K562 (cell line): ENCODE measurements around the gene CEP128. TPM values are rescaled to one million over a fixed set of nuclear protein-coding genes. Genes with fewer than 3 reads are reported as not detected.

Experiments used
- ATAC-seq: fragments of 200-7000 bp; cut with Tn5 transposase; 3 replicates; pipeline ENCODE4 v1.9.1; 2020; ENCODE audit warnings: moderate library complexity
- BruUV-seq: library from RNA; stranded (reverse); fragments of 400-500 nt; replicated peaks from 2 replicates; lab custom pipeline; 2021; lab: Mats Ljungman, UMichigan
- CTCF ChIA-PET: fragments of 300-600 bp; formaldehyde crosslinking; extraction: SDS; loops from one replicate; lab custom pipeline; 2021; ENCODE audit warnings: low intra/inter-chr PET ratio; lab: Yijun Ruan, JAX
- POLR2A ChIA-PET: fragments of 300-600, 350-650 bp; sonication (Branson Sonifier 250); formaldehyde crosslinking; extraction: SDS; loops from one replicate; lab custom pipeline; 2021; ENCODE audit warnings: antibody characterized with exemption, inconsistent platforms; lab: Yijun Ruan, JAX
- DNase-seq, 4 experiments: peaks; one replicate each; pipeline versions ENCODE4 v3.0.0 to v3.0.0-alpha.2; 2011 to 2018; ENCODE audit warnings: low spot score in 3 of 4, mixed read lengths in 3 of 4; ENCODE audit errors: extremely low read depth in 1 of 4
- FAIRE-seq: peaks from 2 replicates; lab custom pipeline; 2011; peaks lifted over from hg19 to GRCh38; lab: Jason Lieb, UNC
- H2AFZ ChIP-seq: 2 replicates; pipeline ENCODE4 v1.6.0; 2011; ENCODE audit warnings: low read depth, low read length, control low read depth, inconsistent platforms
- H3K27ac ChIP-seq: fragments of 200-600 bp; 3 replicates; pipeline ENCODE4 v1.8.0; 2011; ENCODE audit warnings: low read depth, mild to moderate bottlenecking, control low read depth, inconsistent platforms, low read length, moderate library complexity, mixed read lengths; ENCODE audit errors: extremely low read depth
- H3K27me3 ChIP-seq, 2 experiments: fragments of 300-600 bp in 1 of 2; 2 replicates in 1 of 2; 3 replicates in 1 of 2; pipeline versions ENCODE4 v1.6.0 to v1.8.0; 2011; ENCODE audit warnings: inconsistent platforms in 2 of 2, low read length in 2 of 2, mild to moderate bottlenecking in 1 of 2, mixed read lengths in 1 of 2, moderate library complexity in 1 of 2; ENCODE audit not compliant: control insufficient read depth in 2 of 2, insufficient read depth in 2 of 2
- H3K36me3 ChIP-seq: fragments of 300-600 bp; 3 replicates; pipeline ENCODE4 v1.8.0; 2011; ENCODE audit warnings: mild to moderate bottlenecking, low read length, inconsistent platforms; ENCODE audit not compliant: control insufficient read depth, insufficient read depth
- H3K4me1 ChIP-seq, 2 experiments: fragments of 200-600 bp in 1 of 2; replicated peaks in 1 of 2; 2 replicates in 1 of 2; 3 replicates in 1 of 2; pipeline versions ENCODE4 v1.5.1 to v1.8.0; 2011; ENCODE audit warnings: inconsistent platforms in 2 of 2, low read length in 2 of 2, mild to moderate bottlenecking in 1 of 2, mixed read lengths in 1 of 2, moderate library complexity in 1 of 2; ENCODE audit not compliant: control insufficient read depth in 2 of 2, insufficient read depth in 2 of 2
- H3K4me2 ChIP-seq: 2 replicates; pipeline ENCODE4 v1.6.1; 2011; ENCODE audit warnings: low read length, control low read depth, inconsistent platforms, mixed read lengths; ENCODE audit not compliant: insufficient read depth
- H3K4me3 ChIP-seq: fragments of 200-600 bp; sonication (generic), shearing (Covaris generic); 2 replicates; pipeline ENCODE4 v1.5.1; 2016; ENCODE audit warnings: control low read depth, inconsistent platforms
- H3K79me2 ChIP-seq: fragments of 200-600 bp; 3 replicates; pipeline ENCODE4 v1.8.0; 2011; ENCODE audit warnings: low read length, inconsistent platforms; ENCODE audit not compliant: control insufficient read depth, insufficient read depth
- H3K9ac ChIP-seq, 2 experiments: 2 replicates each; pipeline versions ENCODE4 v1.6.0 to v1.6.1; 2011; ENCODE audit warnings: low read depth in 2 of 2, low read length in 2 of 2, control low read depth in 1 of 2, inconsistent platforms in 1 of 2, mild to moderate bottlenecking in 1 of 2, mixed read lengths in 1 of 2; ENCODE audit not compliant: insufficient read depth in 1 of 2
- H3K9me1 ChIP-seq: one replicate; pipeline ENCODE4 v1.6.0; 2011; ENCODE audit warnings: inconsistent platforms, mild to moderate bottlenecking, low read length, moderate library complexity; ENCODE audit not compliant: control insufficient read depth, insufficient read depth
- H3K9me3 ChIP-seq: replicated peaks from 2 replicates; pipeline ENCODE4 v1.5.1; 2011; ENCODE audit warnings: low read depth, low read length, inconsistent platforms; ENCODE audit not compliant: control insufficient read depth, insufficient read depth
- H4K20me1 ChIP-seq: replicated peaks from 2 replicates; pipeline ENCODE4 v1.6.1; 2011; ENCODE audit warnings: low read length, inconsistent platforms, mixed read lengths; ENCODE audit not compliant: control insufficient read depth, insufficient read depth
- DLX4 ChIP-seq: fragments of 250-450 bp; sonication (Bioruptor Pico); IDR thresholded peaks from 2 replicates; pipeline ENCODE4 v1.6.1; 2021; ENCODE audit warnings: mild to moderate bottlenecking
- GABPB1 ChIP-seq: sonication (generic); formaldehyde crosslinking; IDR thresholded peaks from 2 replicates; pipeline ENCODE4 v1.8.0; 2022; ENCODE audit warnings: mild to moderate bottlenecking, missing genetic modification reagents
- ILK ChIP-seq: fragments of 450-650 bp; IDR thresholded peaks from 2 replicates; pipeline ENCODE4 v1.6.1; 2016; ENCODE audit warnings: missing genetic modification characterization, low read depth, mild to moderate bottlenecking, missing compliant biosample characterization, moderate library complexity, borderline replicate concordance
- JUND ChIP-seq, 2 experiments: IDR thresholded peaks; 2 replicates in 1 of 2; 3 replicates in 1 of 2; pipeline ENCODE4 v1.6.1; 2011; ENCODE audit warnings: borderline replicate concordance in 2 of 2, low read depth in 2 of 2, low read length in 2 of 2, improper control_type of control experiment in 1 of 2, missing biosample characterization in 1 of 2, missing genetic modification characterization in 1 of 2, missing genetic modification reagents in 1 of 2
- NUFIP1 ChIP-seq: fragments of 450-650 bp; IDR thresholded peaks from 2 replicates; pipeline ENCODE4 v1.6.1; 2018; ENCODE audit not compliant: partially characterized antibody
- RAD21 ChIP-seq, 2 experiments: fragments of 250-450 bp in 1 of 2; fragments of 450-650 bp in 1 of 2; sonication (Bioruptor Pico) in 1 of 2; formaldehyde crosslinking in 1 of 2; IDR thresholded peaks in 1 of 2; conservative IDR thresholded peaks in 1 of 2; 2 replicates each; pipeline versions ENCODE4 v1.4.0 to v1.8.0; 2020 to 2022; ENCODE audit warnings: mild to moderate bottlenecking in 2 of 2, moderate library complexity in 1 of 2
- RBFOX2 ChIP-seq: fragments of 200-400 bp; formaldehyde crosslinking; IDR thresholded peaks from 2 replicates; pipeline ENCODE4 v1.6.1; 2017; ENCODE audit warnings: low read depth, mild to moderate bottlenecking, low read length, moderate library complexity
- SETDB1 ChIP-seq: IDR thresholded peaks from one replicate; pipeline ENCODE4 v1.6.1; 2012; ENCODE audit warnings: low read length, control low read depth, inconsistent platforms
- WGBS: fragments of 100-300 bp; shearing (Covaris generic); methylation state at CpG from one replicate; pipeline ENCODE4 v1.1.6; 2016; ENCODE audit warnings: low coverage, mixed read lengths; ENCODE audit not compliant: insufficient coverage; ENCODE audit errors: missing lambda C conversion rate; 5-methylcytosine and 5-hydroxymethylcytosine counted together
- in situ Hi-C: fragments of 300-500 bp; cut with MboI; formaldehyde crosslinking; loops from 4 replicates; pipeline ENCODE4 v1.15.0; 2018; ENCODE audit warnings: inconsistent platforms, mixed read lengths
- intact Hi-C: fragments of 100-400 bp; cut with micrococcal nuclease; formaldehyde crosslinking; loops from 2 replicates; pipeline ENCODE4 v1.14.2; 2022
- polyA plus RNA-seq, 8 experiments: library from polyadenylated mRNA; depleted of rRNA in 4 of 8; stranded (reverse) in 5 of 8; unstranded in 3 of 8; fragments of >200 nt; fragmentation: Nextera tagmentation in 2 of 8; fragmentation: Illumina TruSeq in 1 of 8; extraction: Ambion mirVana in 2 of 8; extraction: Trizol in 1 of 8; gene quantifications; 2 replicates each; pipeline versions ENCODE4 v1.2.1 to v1.2.3, GENCODE V29; 2011 to 2014; ENCODE audit warnings: inconsistent platforms in 1 of 8, missing spikeins in 1 of 8
- total RNA-seq, 7 experiments: library from RNA; depleted of rRNA in 6 of 7; stranded (reverse); fragments of >200 nt in 6 of 7; fragmentation: Illumina TruSeq in 2 of 7; extraction: Trizol in 2 of 7; gene quantifications; 2 replicates each; pipeline versions ENCODE4 v1.2.1 to v1.2.3, GENCODE V29; 2011 to 2021; ENCODE audit warnings: low replicate concordance in 1 of 7
- TF ChIP-seq, protein P1 (sequence below): sonication (generic); formaldehyde crosslinking; IDR thresholded peaks from 2 replicates; pipeline ENCODE4 v1.8.1; 2023; ENCODE audit warnings: mild to moderate bottlenecking, missing genetic modification reagents

Gene CEP128
- total and polyA plus RNA-seq, 9 of the 15 experiments (the other 6 are each of a cell fraction or from before 2014, with no cell fraction given), result 2.3 to 9.2 (median 4.6) TPM

GRCh38 chr14:80681651-80682050 lies 259.9 kb downstream of the CEP128 start:
- H3K36me3 ChIP-seq, result no peaks in the 10 kb centered on the region
- no peak overlapping the region for H3K4me2 ChIP-seq
- in situ Hi-C loops, result no loop called here
- ATAC-seq (no peak), DNase-seq (no peak), FAIRE-seq (no peak)
- TF ChIP-seq NUFIP1 (no peak), RBFOX2 (no peak), RAD21 (CRISPR knock-in tag; conservative IDR thresholded peaks at IDR 0.05 in 1 of 2, IDR thresholded peaks at IDR 0.05 in 1 of 2) (no peak), GABPB1 (CRISPR knock-in tag) (no peak), DLX4 (no peak), ILK (no peak), SETDB1 (no peak), JUND (IDR thresholded peaks at IDR 0.05; ENCODE audit: borderline replicate concordance, low read depth, low read length) (no peak), JUND (tag; IDR thresholded peaks at IDR 0.05; ENCODE audit: borderline replicate concordance, low read depth, low read length) (no peak)
- TF ChIP-seq, protein P1, sequence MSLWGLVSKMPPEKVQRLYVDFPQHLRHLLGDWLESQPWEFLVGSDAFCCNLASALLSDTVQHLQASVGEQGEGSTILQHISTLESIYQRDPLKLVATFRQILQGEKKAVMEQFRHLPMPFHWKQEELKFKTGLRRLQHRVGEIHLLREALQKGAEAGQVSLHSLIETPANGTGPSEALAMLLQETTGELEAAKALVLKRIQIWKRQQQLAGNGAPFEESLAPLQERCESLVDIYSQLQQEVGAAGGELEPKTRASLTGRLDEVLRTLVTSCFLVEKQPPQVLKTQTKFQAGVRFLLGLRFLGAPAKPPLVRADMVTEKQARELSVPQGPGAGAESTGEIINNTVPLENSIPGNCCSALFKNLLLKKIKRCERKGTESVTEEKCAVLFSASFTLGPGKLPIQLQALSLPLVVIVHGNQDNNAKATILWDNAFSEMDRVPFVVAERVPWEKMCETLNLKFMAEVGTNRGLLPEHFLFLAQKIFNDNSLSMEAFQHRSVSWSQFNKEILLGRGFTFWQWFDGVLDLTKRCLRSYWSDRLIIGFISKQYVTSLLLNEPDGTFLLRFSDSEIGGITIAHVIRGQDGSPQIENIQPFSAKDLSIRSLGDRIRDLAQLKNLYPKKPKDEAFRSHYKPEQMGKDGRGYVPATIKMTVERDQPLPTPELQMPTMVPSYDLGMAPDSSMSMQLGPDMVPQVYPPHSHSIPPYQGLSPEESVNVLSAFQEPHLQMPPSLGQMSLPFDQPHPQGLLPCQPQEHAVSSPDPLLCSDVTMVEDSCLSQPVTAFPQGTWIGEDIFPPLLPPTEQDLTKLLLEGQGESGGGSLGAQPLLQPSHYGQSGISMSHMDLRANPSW (CRISPR knock-in tag), result no peak
- intact Hi-C loops, result no loop called here
- H4K20me1 ChIP-seq, result no peaks in the 10 kb centered on the region
- H3K27ac ChIP-seq, result no peak overlapping the region
- no peak overlapping the region for H3K4me3 ChIP-seq
- no peaks in the 10 kb centered on the region for H3K79me2 ChIP-seq
- H3K9ac ChIP-seq, result no peak overlapping the region
- no peaks in the 10 kb centered on the region for H3K4me1 ChIP-seq
- H3K27me3 ChIP-seq, result no peaks in the 10 kb centered on the region
- no TSS peak for BruUV-seq
- 50% methylated on average over 1 of the region's 3 CpGs for whole genome bisulfite sequencing
- no peaks in the 10 kb centered on the region for H3K9me1 ChIP-seq
- no peaks in the 10 kb centered on the region; the same call in 1 of the 2 replicates for H3K9me3 ChIP-seq
- POLR2A ChIA-PET, result no interaction called here
- CTCF ChIA-PET, result no interaction called here
- H2AFZ ChIP-seq, result no peak overlapping the region
